ENCODE data around the gene DLEC1. TPM values are rescaled to one million over a fixed set of nuclear protein-coding genes. Genes with fewer than 3 reads are reported as not detected.

Gene DLEC1
- total and polyA plus RNA-seq, 2 donors (not counting 1 experiment from before 2014, with no cell fraction given) = under 0.01 to 0.02 TPM

GRCh38 chr3:38168151-38169026 is 129.4 kb downstream of the DLEC1 start:
- peak overlapping the region; percentile 85 for H3K27ac ChIP-seq (ENCODE audit: insufficient read depth, low read length)
- TF ChIP-seq EZH2 (IDR thresholded peaks at IDR 0.05; ENCODE audit: low read length, missing control alignments) (no peak), CTCF (conservative IDR thresholded peaks at IDR 0.05 in 1 of 2, IDR thresholded peaks at IDR 0.05 in 1 of 2; ENCODE audit: low read depth in 1 of 2, low read length in 2 of 2) (no peak)
- no peak overlapping the region for H3K9ac ChIP-seq (ENCODE audit: insufficient read depth, low read length)
- H3K9me3 ChIP-seq (ENCODE audit: control insufficient read depth, insufficient read depth, low read depth, low read length) = no peaks in the 10 kb centered on the region
- H3K4me1 ChIP-seq (ENCODE audit: control insufficient read depth, extremely low read depth, insufficient read depth, low read length) = peaks cover 11% of the 10 kb centered on the region
- no peaks in the 10 kb centered on the region for H4K20me1 ChIP-seq (ENCODE audit: control insufficient read depth, extremely low read depth, insufficient read depth, low read length)
- H3K36me3 ChIP-seq (ENCODE audit: control insufficient read depth, insufficient read depth, low read length) = no peaks in the 10 kb centered on the region
- H3K27me3 ChIP-seq (ENCODE audit: control insufficient read depth, insufficient read depth, low read length) = no peaks in the 10 kb centered on the region
- H2AFZ ChIP-seq (ENCODE audit: low read length) = no peak overlapping the region
- peak; percentile 65 to 79 for DNase-seq (ENCODE audit: low read depth in 2 of 2)
- peak overlapping the region; percentile 85 for H3K4me2 ChIP-seq (ENCODE audit: extremely low read depth, insufficient read depth, low read length)
- peaks cover 79% of the 10 kb centered on the region for H3K79me2 ChIP-seq (ENCODE audit: control insufficient read depth, insufficient read depth, low read length)
- H3K4me3 ChIP-seq (replicated peaks in 1 of 4; ENCODE audit: control extremely low read depth in 1 of 4, insufficient read depth in 1 of 4, low read depth in 3 of 4, low read length in 4 of 4) = peak overlapping the region; percentile 23 to 35 (median 28)

- peaks cover 11% of the 10 kb centered on the region for H3K4me1 ChIP-seq (ENCODE audit: control insufficient read depth, extremely low read depth, insufficient read depth, low read length)
- H3K9ac ChIP-seq (ENCODE audit: insufficient read depth, low read length) = no peak overlapping the region
- no peaks in the 10 kb centered on the region for H4K20me1 ChIP-seq (ENCODE audit: control insufficient read depth, extremely low read depth, insufficient read depth, low read length)
- H3K4me2 ChIP-seq (ENCODE audit: extremely low read depth, insufficient read depth, low read length) = peak overlapping the region; percentile 85
- H3K27me3 ChIP-seq (ENCODE audit: control insufficient read depth, insufficient read depth, low read length) = no peaks in the 10 kb centered on the region
- H3K36me3 ChIP-seq (ENCODE audit: control insufficient read depth, insufficient read depth, low read length) = no peaks in the 10 kb centered on the region
- H3K79me2 ChIP-seq (ENCODE audit: control insufficient read depth, insufficient read depth, low read length) = peaks cover 85% of the 10 kb centered on the region
- no peak overlapping the region for H2AFZ ChIP-seq (ENCODE audit: low read length)
- H3K4me3 ChIP-seq (replicated peaks in 1 of 4; ENCODE audit: control extremely low read depth in 1 of 4, insufficient read depth in 1 of 4, low read depth in 3 of 4, low read length in 4 of 4) = peak overlapping the region; percentile 23 to 35 (median 28)
- no peaks in the 10 kb centered on the region for H3K9me3 ChIP-seq (ENCODE audit: control insufficient read depth, insufficient read depth, low read depth, low read length)
- peak overlapping the region; percentile 85 for H3K27ac ChIP-seq (ENCODE audit: insufficient read depth, low read length)
- TF ChIP-seq EZH2 (IDR thresholded peaks at IDR 0.05; ENCODE audit: low read length, missing control alignments) (no peak), CTCF (conservative IDR thresholded peaks at IDR 0.05 in 1 of 2, IDR thresholded peaks at IDR 0.05 in 1 of 2; ENCODE audit: low read depth in 1 of 2, low read length in 2 of 2) (no peak)
- DNase-seq (ENCODE audit: low read depth in 2 of 2) = peak in 1 of 2 donors; percentile 55
Measured at GRCh38 chr3:38169027-38169317, 130.0 kb downstream of the DLEC1 start.

- Histone ChIP-seq H3K36me3 (ENCODE audit: control insufficient read depth, insufficient read depth, low read length) (no peaks in the 10 kb centered on the region), H3K4me1 (ENCODE audit: control insufficient read depth, extremely low read depth, insufficient read depth, low read length) (peaks cover 13% of the 10 kb centered on the region), H3K4me3 (replicated peaks in 1 of 4; ENCODE audit: control extremely low read depth in 1 of 4, insufficient read depth in 1 of 4, low read depth in 3 of 4, low read length in 4 of 4) (no peak overlapping the region), H3K27ac (ENCODE audit: insufficient read depth, low read length) (no peak overlapping the region), H3K27me3 (ENCODE audit: control insufficient read depth, insufficient read depth, low read length) (no peaks in the 10 kb centered on the region), H3K4me2 (ENCODE audit: extremely low read depth, insufficient read depth, low read length) (no peak overlapping the region), H3K9me3 (ENCODE audit: control insufficient read depth, insufficient read depth, low read depth, low read length) (no peaks in the 10 kb centered on the region), H4K20me1 (ENCODE audit: control insufficient read depth, extremely low read depth, insufficient read depth, low read length) (peaks cover 2% of the 10 kb centered on the region), H3K79me2 (ENCODE audit: control insufficient read depth, insufficient read depth, low read length) (peaks cover 96% of the 10 kb centered on the region), H2AFZ (ENCODE audit: low read length) (no peak overlapping the region), H3K9ac (ENCODE audit: insufficient read depth, low read length) (no peak overlapping the region)
- TF ChIP-seq EZH2 (IDR thresholded peaks at IDR 0.05; ENCODE audit: low read length, missing control alignments) (no peak), CTCF (conservative IDR thresholded peaks at IDR 0.05 in 1 of 2, IDR thresholded peaks at IDR 0.05 in 1 of 2; ENCODE audit: low read depth in 1 of 2, low read length in 2 of 2) (no peak)
- no peak for DNase-seq (ENCODE audit: low read depth in 2 of 2)
Measured at GRCh38 chr3:38170722-38171121, 131.7 kb downstream of the DLEC1 start.
